ENCODE measurements around the gene RAB15. TPM values are rescaled to one million over a fixed set of nuclear protein-coding genes. Genes with fewer than 3 reads are reported as not detected.

Gene RAB15
- total and polyA plus RNA-seq, 2 of the 8 experiments (the other 6 are each of a cell fraction or from before 2014, with no cell fraction given) = 38.8 to 58.1 TPM

DNA sequence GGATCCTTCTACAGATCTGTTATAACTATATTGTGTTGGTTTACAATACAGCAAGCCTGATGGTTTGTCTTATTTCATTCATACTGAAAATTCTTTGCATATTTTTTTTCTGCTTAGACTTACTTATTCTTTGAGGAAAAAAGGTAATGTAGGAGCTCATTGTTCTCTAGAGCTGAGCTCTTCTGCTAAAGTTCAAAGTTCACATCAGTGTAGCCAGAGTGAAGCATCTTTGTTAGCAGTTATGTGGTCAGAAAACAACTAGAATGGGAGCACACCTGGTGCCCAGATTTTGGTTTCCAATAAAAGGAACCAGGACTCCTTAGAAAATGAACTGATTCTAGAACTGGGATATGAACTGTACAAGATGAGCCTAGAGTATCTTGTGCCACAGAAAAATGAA lies 39.9 kb downstream of the RAB15 start:
- Histone ChIP-seq H3K18ac (ENCODE audit: extremely low read depth, low read length) (no peak overlapping the region), H2BK12ac (ENCODE audit: low read depth, low read length) (no peak overlapping the region), H3K4ac (replicated peaks; ENCODE audit: insufficient read length, low read depth, low read length) (no peak overlapping the region), H4K20me1 (replicated peaks in 1 of 2; ENCODE audit: control insufficient read depth in 1 of 2, insufficient read depth in 2 of 2, low read length in 2 of 2) (no peaks in the 10 kb centered on the region), H3K14ac (ENCODE audit: insufficient read length) (no peak overlapping the region), H2BK20ac (ENCODE audit: low read length) (no peak overlapping the region), H3K27ac (ENCODE audit: low read depth, low read length) (no peak overlapping the region), H2AK5ac (ENCODE audit: low read depth, low read length) (no peak overlapping the region), H2AFZ (ENCODE audit: low read length) (no peak overlapping the region), H2BK15ac (ENCODE audit: low read length) (no peak overlapping the region), H2BK120ac (replicated peaks; ENCODE audit: low read depth, low read length) (no peak overlapping the region), H4K5ac (ENCODE audit: insufficient read length, low read depth, low read length) (no peak overlapping the region), H3K4me3 (ENCODE audit: extremely low read depth in 1 of 4, insufficient read depth in 2 of 4, low read depth in 3 of 4, low read length in 4 of 4) (no peak overlapping the region), H4K8ac (ENCODE audit: extremely low read depth, insufficient read depth, low read length) (no peak overlapping the region), H3K4me2 (ENCODE audit: insufficient read depth in 1 of 2, low read depth in 2 of 2, low read length in 2 of 2) (no peak overlapping the region), H3K4me1 (replicated peaks in 1 of 4; ENCODE audit: control insufficient read depth in 3 of 4, insufficient read depth in 4 of 4, low read length in 3 of 4) (peaks cover 0 to 3% (median 0%) of the 10 kb centered on the region in 4 experiments; a peak in 1 of 7 replicates), H3K56ac (replicated peaks; ENCODE audit: insufficient read length, low read depth, low read length) (no peak overlapping the region), H2BK5ac (ENCODE audit: low read depth, low read length) (no peak overlapping the region), H3K79me2 (ENCODE audit: control insufficient read depth in 1 of 2, insufficient read depth in 2 of 2, low read length in 2 of 2) (no peaks in the 10 kb centered on the region), H3K36me3 (ENCODE audit: control insufficient read depth in 2 of 4, insufficient read depth in 4 of 4, low read length in 3 of 4) (peaks cover 3 to 30% (median 4%) of the 10 kb centered on the region in 4 experiments; a peak in 6 of 8 replicates), H3K27me3 (replicated peaks in 1 of 4; ENCODE audit: control insufficient read depth in 3 of 4, extremely low read depth in 1 of 4, insufficient read depth in 3 of 4, low read length in 3 of 4) (no peaks in the 10 kb centered on the region), H3K9me3 (ENCODE audit: insufficient read depth in 2 of 2, low read depth in 1 of 2, low read length in 1 of 2) (no peaks in the 10 kb centered on the region), H3K9ac (replicated peaks in 1 of 4; ENCODE audit: extremely low read depth in 1 of 4, low read depth in 3 of 4, low read length in 3 of 4) (no peak overlapping the region), H3K79me1 (ENCODE audit: low read depth, low read length) (no peaks in the 10 kb centered on the region), H4K91ac (replicated peaks; ENCODE audit: insufficient read length, low read length) (no peak overlapping the region), H3K23ac (ENCODE audit: insufficient read length) (no peak overlapping the region), H3K23me2 (ENCODE audit: low read depth, low read length) (no peaks in the 10 kb centered on the region; the same call in 1 of the 2 replicates)
- POLR2A ChIA-PET (ENCODE audit: partially characterized antibody) = interaction anchor here (3.0 kb wide), 1 partner anchor 18 kb away, joined by 10 read pairs; the partner anchor contains the start of gene CHURC1
- no peak for TF ChIP-seq MAFK (IDR thresholded peaks at IDR 0.05; ENCODE audit: low read depth, low read length)
- no peak for TF ChIP-seq JUND (IDR thresholded peaks at IDR 0.05; ENCODE audit: low read length)
- TF ChIP-seq CBX8 (IDR thresholded peaks at IDR 0.05; ENCODE audit: borderline replicate concordance, low read depth, low read length) = no peak
- no peak for TF ChIP-seq SRF (IDR thresholded peaks at IDR 0.05; ENCODE audit: low read depth, low read length)
- TF ChIP-seq BCL11A (IDR thresholded peaks at IDR 0.05; ENCODE audit: low read depth in 2 of 2, low read length in 2 of 2) = no peak
- TF ChIP-seq, protein P1, sequence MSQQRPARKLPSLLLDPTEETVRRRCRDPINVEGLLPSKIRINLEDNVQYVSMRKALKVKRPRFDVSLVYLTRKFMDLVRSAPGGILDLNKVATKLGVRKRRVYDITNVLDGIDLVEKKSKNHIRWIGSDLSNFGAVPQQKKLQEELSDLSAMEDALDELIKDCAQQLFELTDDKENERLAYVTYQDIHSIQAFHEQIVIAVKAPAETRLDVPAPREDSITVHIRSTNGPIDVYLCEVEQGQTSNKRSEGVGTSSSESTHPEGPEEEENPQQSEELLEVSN (IDR thresholded peaks at IDR 0.05) = no peak
- TF ChIP-seq CREB1 (IDR thresholded peaks at IDR 0.05) = no peak
- no peak for FAIRE-seq
- DNase-seq (ENCODE audit: low read depth in 1 of 2, low spot score in 2 of 2) = no peak
- CTCF ChIA-PET (ENCODE audit: partially characterized antibody) = no interaction called here

All from H1 (cell line).